Measurements from ENCODE around the gene TNF. TPM values are rescaled to one million over a fixed set of nuclear protein-coding genes. Genes with fewer than 3 reads are reported as not detected.

TNF gene
- total RNA-seq, 5 donors from 2014 or later (not counting 1 experiment from before 2014, with no cell fraction given): 13.8 to 28.0 (median 25.0) TPM

DNA sequence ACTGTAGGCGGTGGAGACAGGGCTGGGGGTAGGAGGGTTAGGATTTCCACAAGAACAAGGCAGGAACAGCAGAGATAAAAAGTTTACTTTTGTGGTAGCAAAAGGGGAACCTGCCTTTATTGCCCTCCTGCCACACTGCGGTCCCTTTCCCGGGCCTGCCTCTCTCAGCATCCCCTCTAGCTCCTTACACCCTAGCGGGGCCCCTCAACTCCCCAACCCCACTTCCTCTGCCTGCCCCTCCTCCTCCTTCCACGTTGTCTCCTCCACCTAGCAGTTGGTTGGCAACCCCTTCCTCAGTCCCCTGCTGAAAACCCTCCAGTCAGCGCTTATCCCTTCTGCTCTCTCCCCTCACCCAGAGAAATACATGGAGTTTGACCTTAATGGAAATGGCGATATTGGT is 40.4 kb downstream of the TNF start:
- no peak for ATAC-seq (replicated peaks in 1 of 4)
- no peaks in the 10 kb centered on the region for H3K27me3 Mint-ChIP-seq
- DNase-seq: peak in 23 of 35 experiments; percentile 12 to 58 (median 33)
- Histone ChIP-seq H3K36me3 (ENCODE audit: control insufficient read depth in 2 of 2, extremely low read depth in 1 of 2, insufficient read depth in 1 of 2, low read length in 1 of 2) (no peaks in the 10 kb centered on the region), H3K4me3 (ENCODE audit: control insufficient read depth in 1 of 2, extremely low read depth in 1 of 2, low read length in 1 of 2) (peak overlapping the region; percentile 23 to 69), H3K27ac (ENCODE audit: low read length) (peak overlapping the region; percentile 42), H3K4me1 (ENCODE audit: control insufficient read depth in 1 of 2, extremely low read depth in 1 of 2, insufficient read depth in 2 of 2, low read length in 2 of 2) (peaks cover 25 to 31% of the 10 kb centered on the region in 2 experiments), H3K9me3 (no peaks in the 10 kb centered on the region), H3K27me3 (replicated peaks in 1 of 2; ENCODE audit: control insufficient read depth in 2 of 2, extremely low read depth in 1 of 2, insufficient read depth in 2 of 2, low read length in 1 of 2) (peaks cover 0 to 2% of the 10 kb centered on the region in 2 experiments)
- peaks cover 26 to 44% (median 31%) of the 10 kb centered on the region in 3 donors for H3K4me1 Mint-ChIP-seq
- peak overlapping the region; percentile 89 to 91 for H3K27ac Mint-ChIP-seq
- peak overlapping the region; percentile 58 to 79 (median 59) for H3K4me3 Mint-ChIP-seq
- no peaks in the 10 kb centered on the region for H3K36me3 Mint-ChIP-seq
- CTCF ChIA-PET: interaction anchor here in 1 of 2 donors (0.6 to 1.1 kb wide), 2 partner anchors 18 to 198 kb away, joined by 4 read pairs; no protein-coding TSS in a partner anchor
- WGBS (ENCODE audit: insufficient coverage): 7% methylated on average over 3 of the region's 7 CpGs
- POLR2A ChIA-PET: no interaction called here
- no peaks in the 10 kb centered on the region for H3K9me3 Mint-ChIP-seq

DNA sequence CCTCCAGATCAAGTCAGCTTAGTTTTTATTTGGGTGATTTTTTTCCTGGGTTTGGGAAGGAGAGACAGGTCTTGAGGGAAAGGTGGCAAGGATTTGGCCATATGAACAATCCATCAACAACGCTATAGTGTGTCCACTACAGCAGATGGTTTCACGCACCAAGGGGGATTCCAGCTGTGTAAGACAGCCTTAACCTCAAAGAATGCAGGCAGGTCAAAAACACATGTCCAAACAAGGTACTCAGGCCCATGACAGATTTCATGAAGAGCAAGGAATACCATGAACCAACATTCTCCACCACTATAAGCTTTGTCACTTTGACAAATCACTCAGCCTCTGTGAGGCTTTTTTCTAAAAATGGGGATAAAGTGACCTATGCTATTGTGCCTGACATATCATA is 41.6 kb downstream of the TNF start:
- H3K4me1 Mint-ChIP-seq: peaks cover 36 to 53% (median 40%) of the 10 kb centered on the region in 3 donors
- H3K4me3 ChIP-seq (ENCODE audit: control insufficient read depth in 1 of 2, extremely low read depth in 1 of 2, low read length in 1 of 2): peak overlapping the region in 1 of 2 donors; percentile 69
- H3K27ac ChIP-seq (ENCODE audit: low read length): no peak overlapping the region
- peaks cover 31 to 43% of the 10 kb centered on the region in 2 experiments for H3K4me1 ChIP-seq (ENCODE audit: control insufficient read depth in 1 of 2, extremely low read depth in 1 of 2, insufficient read depth in 2 of 2, low read length in 2 of 2)
- peaks cover 0 to 2% of the 10 kb centered on the region in 2 experiments for H3K27me3 ChIP-seq (replicated peaks in 1 of 2; ENCODE audit: control insufficient read depth in 2 of 2, extremely low read depth in 1 of 2, insufficient read depth in 2 of 2, low read length in 1 of 2)
- H3K4me3 Mint-ChIP-seq: peak overlapping the region in 1 of 3 donors; percentile 79
- H3K36me3 Mint-ChIP-seq: no peaks in the 10 kb centered on the region
- POLR2A ChIA-PET: interaction anchor here in 1 of 2 donors (0.6 kb wide), 1 partner anchor 252 kb away, joined by 3 read pairs; no protein-coding TSS in a partner anchor
- no peaks in the 10 kb centered on the region for H3K36me3 ChIP-seq (ENCODE audit: control insufficient read depth in 2 of 2, extremely low read depth in 1 of 2, insufficient read depth in 1 of 2, low read length in 1 of 2)
- no peaks in the 10 kb centered on the region for H3K27me3 Mint-ChIP-seq
- peak overlapping the region in 1 of 2 donors; percentile 91 for H3K27ac Mint-ChIP-seq
- no peaks in the 10 kb centered on the region for H3K9me3 Mint-ChIP-seq
- CTCF ChIA-PET: interaction anchor here in 1 of 2 donors (0.6 kb wide), 1 partner anchor 1728 kb away, joined by 5 read pairs; no protein-coding TSS in a partner anchor
- H3K9me3 ChIP-seq: no peaks in the 10 kb centered on the region
- no peak for ATAC-seq (replicated peaks in 1 of 4)
- 86% methylated on average over 2 of the region's 2 CpGs for WGBS (ENCODE audit: insufficient coverage)
- no peak for DNase-seq

DNA sequence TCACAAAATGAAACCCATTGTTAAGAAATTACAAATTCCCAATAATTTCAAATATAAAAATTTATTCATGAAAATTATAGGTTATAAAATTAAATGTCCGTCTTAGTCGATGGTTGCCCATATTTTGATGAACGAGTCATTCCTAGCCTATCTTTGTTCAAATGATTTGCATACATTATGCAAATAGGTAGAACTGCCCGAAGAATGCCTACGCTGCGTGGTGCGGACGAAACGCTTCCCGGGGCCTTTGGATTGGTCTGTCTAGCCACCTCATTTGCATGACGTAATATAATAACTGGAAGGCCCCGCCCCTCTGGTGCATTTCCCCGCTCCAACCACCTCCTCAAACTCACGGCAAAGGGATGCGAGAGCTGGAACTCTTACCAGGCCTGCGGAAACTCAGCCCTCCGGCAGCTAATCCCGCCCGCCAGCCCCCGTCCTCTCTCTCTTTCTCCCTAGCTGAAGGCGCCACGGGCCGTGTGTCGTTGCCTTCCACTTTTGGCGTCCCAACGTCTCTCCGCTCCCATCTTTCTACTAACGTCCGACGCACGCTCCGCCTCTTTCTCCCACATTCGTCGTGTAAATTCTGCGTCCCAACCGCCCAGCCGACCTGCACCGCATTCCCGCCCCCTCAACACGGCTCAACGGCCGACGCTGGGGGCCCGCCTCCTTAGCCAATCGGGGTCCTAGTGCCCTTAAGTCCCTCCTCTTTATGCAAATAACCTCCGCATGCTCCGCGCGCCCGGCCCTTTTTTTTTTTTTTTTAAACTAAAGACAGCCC is 44.6 kb downstream of the TNF start:
- Histone ChIP-seq H3K9me3 (no peaks in the 10 kb centered on the region), H3K27me3 (replicated peaks in 1 of 2; ENCODE audit: control insufficient read depth in 2 of 2, extremely low read depth in 1 of 2, insufficient read depth in 2 of 2, low read length in 1 of 2) (no peaks in the 10 kb centered on the region), H3K4me1 (ENCODE audit: control insufficient read depth in 1 of 2, extremely low read depth in 1 of 2, insufficient read depth in 2 of 2, low read length in 2 of 2) (peaks cover 31 to 43% of the 10 kb centered on the region in 2 experiments), H3K4me3 (ENCODE audit: control insufficient read depth in 1 of 2, extremely low read depth in 1 of 2, low read length in 1 of 2) (peak overlapping the region; percentile 61 to 65), H3K36me3 (ENCODE audit: control insufficient read depth in 2 of 2, extremely low read depth in 1 of 2, insufficient read depth in 1 of 2, low read length in 1 of 2) (peaks cover 6 to 22% of the 10 kb centered on the region in 2 donors), H3K27ac (ENCODE audit: low read length) (peak overlapping the region; percentile 98)
- H3K9me3 Mint-ChIP-seq: no peaks in the 10 kb centered on the region
- H3K4me3 Mint-ChIP-seq: peak overlapping the region; percentile 75 to 87 (median 83)
- H3K36me3 Mint-ChIP-seq: peaks cover 18% of the 10 kb centered on the region
- CTCF ChIA-PET: interaction anchor here (0.6 to 1.0 kb wide), 2 partner anchors 26 to 210 kb away, joined by 4 to 10 read pairs; no protein-coding TSS in a partner anchor
- under 1% methylated on average over 41 of the region's 50 CpGs for WGBS (ENCODE audit: insufficient coverage)
- peak overlapping the region; percentile 92 to 95 for H3K27ac Mint-ChIP-seq
- POLR2A ChIA-PET: interaction anchor here in 1 of 2 donors (0.6 kb wide), 1 partner anchor 46 kb away, joined by 6 read pairs; the partner anchor contains the start of gene CSNK2B
- ATAC-seq (replicated peaks in 1 of 4) (peak; percentile 84 to 89 (median 88)), DNase-seq (peak; percentile 89 to 98 (median 95))
- no peaks in the 10 kb centered on the region for H3K27me3 Mint-ChIP-seq
- H3K4me1 Mint-ChIP-seq: peaks cover 38 to 53% (median 46%) of the 10 kb centered on the region in 3 donors

DNA sequence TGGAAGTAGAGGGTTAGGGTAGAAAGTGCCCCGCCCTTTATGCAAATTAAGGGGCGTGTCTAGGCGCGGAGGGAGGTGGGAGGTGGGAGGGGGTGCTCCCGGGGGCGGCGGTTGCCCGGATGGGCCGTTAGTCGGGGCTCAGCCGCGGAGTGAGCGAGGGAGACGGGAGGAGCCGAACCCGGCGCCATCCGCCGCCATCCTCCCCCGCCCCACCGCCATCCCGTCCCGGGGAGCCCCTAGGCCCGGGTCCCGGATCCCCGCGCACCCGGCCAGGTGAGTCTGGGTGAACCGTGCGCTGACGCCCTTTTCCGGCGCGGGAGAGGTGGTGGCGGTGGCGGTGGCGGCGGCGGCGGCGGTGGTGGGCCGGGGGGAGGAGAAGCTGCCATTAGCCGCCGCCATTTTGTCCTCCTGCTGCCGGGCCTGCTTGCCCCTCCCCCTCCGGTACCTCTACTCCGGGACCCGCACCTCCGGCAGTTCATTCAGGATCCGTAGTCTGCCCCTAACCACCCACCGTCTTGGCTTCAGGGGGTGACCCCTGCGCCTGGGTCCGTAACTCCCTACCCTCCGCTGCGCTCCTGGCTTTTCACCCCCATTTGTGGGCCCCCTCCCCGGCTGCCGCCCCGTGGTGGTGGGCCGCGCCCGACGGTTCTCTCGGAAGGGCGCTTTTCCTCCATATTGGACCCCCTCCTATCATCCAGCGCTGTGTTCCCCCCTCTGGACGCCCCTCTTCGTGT is 45.4 kb downstream of the TNF start, which contains the start of gene PRRC2A:
PRRC2A (plus strand) TSS at position 130 of the 734 bp plus-strand sequence. CDS start 2,075 bp downstream, outside the sequence.
- Histone ChIP-seq H3K9me3 (no peaks in the 10 kb centered on the region), H3K36me3 (ENCODE audit: control insufficient read depth in 2 of 2, extremely low read depth in 1 of 2, insufficient read depth in 1 of 2, low read length in 1 of 2) (peaks cover 6 to 30% of the 10 kb centered on the region in 2 donors), H3K4me3 (ENCODE audit: control insufficient read depth in 1 of 2, extremely low read depth in 1 of 2, low read length in 1 of 2) (peak within 1 kb of the TSS; percentile 65 to 67), H3K4me1 (ENCODE audit: control insufficient read depth in 1 of 2, extremely low read depth in 1 of 2, insufficient read depth in 2 of 2, low read length in 2 of 2) (peaks cover 24 to 36% of the 10 kb centered on the region in 2 experiments), H3K27ac (ENCODE audit: low read length) (peak within 1 kb of the TSS; percentile 98), H3K27me3 (replicated peaks in 1 of 2; ENCODE audit: control insufficient read depth in 2 of 2, extremely low read depth in 1 of 2, insufficient read depth in 2 of 2, low read length in 1 of 2) (no peaks in the 10 kb centered on the region)
- peak in 3 of 4 experiments; percentile 35 to 39 (median 38) for ATAC-seq (replicated peaks in 1 of 4)
- peaks cover 24% of the 10 kb centered on the region for H3K36me3 Mint-ChIP-seq
- peak within 1 kb of the TSS; percentile 75 to 87 (median 83) for H3K4me3 Mint-ChIP-seq
- H3K9me3 Mint-ChIP-seq: no peaks in the 10 kb centered on the region
- ChIA-PET POLR2A (no interaction called here), CTCF (interaction anchor here in 1 of 2 donors (0.6 to 1.4 kb wide), 4 partner anchors 41 to 209 kb away, joined by 3 to 10 read pairs (median 4); no protein-coding TSS in a partner anchor)
- DNase-seq: peak in 13 of 35 experiments; percentile 60 to 97 (median 86)
- H3K27me3 Mint-ChIP-seq: no peaks in the 10 kb centered on the region
- peaks cover 30 to 46% (median 39%) of the 10 kb centered on the region in 3 donors for H3K4me1 Mint-ChIP-seq
- 0% methylated on average over 28 of the region's 67 CpGs for WGBS (ENCODE audit: insufficient coverage)
- peak within 1 kb of the TSS; percentile 95 to 96 for H3K27ac Mint-ChIP-seq

DNA sequence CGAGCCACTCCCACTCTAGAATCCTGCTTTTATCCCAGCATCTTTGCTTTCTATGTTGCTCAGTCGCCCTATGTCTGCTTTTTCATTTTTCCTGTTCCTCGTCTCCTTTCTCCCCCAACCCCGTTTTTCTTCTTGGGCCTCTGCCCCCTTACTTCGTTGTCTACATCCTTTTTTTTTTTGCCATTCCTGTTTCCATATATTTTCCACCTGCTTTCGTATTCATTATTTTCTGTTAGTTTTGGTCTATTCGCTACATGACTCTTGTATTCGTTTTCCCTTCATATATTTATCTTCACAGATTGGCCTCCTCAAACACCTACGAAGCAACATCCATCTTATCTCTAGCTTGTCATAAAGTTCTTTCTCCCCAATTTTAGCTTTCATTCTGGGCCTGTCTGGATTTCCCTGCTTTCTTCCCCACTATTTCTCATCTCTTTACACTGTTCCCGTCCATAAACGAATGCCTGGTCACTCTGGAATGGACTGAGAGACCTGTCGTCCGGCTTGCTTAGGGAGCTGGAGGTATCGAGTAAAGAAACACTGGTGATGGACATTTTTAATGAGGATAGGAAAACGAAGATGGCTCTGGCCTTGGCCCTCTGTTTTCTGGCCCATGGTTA is 46.1 kb downstream of the TNF start:
- ATAC-seq (replicated peaks in 1 of 4) (no peak), DNase-seq (peak in 1 of 35 experiments; percentile 6)
- H3K9me3 Mint-ChIP-seq: no peaks in the 10 kb centered on the region
- peak overlapping the region; percentile 75 to 87 (median 83) for H3K4me3 Mint-ChIP-seq
- no peaks in the 10 kb centered on the region for H3K9me3 ChIP-seq
- peaks cover 29% of the 10 kb centered on the region for H3K36me3 Mint-ChIP-seq
- ChIA-PET CTCF (interaction anchor here in 1 of 2 donors (0.6 to 1.4 kb wide), 3 partner anchors 40 to 209 kb away, joined by 3 to 4 read pairs (median 3); no protein-coding TSS in a partner anchor), POLR2A (interaction anchor here in 1 of 2 donors (0.6 kb wide), 1 partner anchor 78 kb away, joined by 3 read pairs; no protein-coding TSS in a partner anchor)
- WGBS (ENCODE audit: insufficient coverage): 27% methylated on average over 10 of the region's 15 CpGs
- peak overlapping the region; percentile 93 to 96 for H3K27ac Mint-ChIP-seq
- peak overlapping the region; percentile 85 for H3K27ac ChIP-seq (ENCODE audit: low read length)
- H3K4me1 ChIP-seq (ENCODE audit: control insufficient read depth in 1 of 2, extremely low read depth in 1 of 2, insufficient read depth in 2 of 2, low read length in 2 of 2): peaks cover 21 to 29% of the 10 kb centered on the region in 2 experiments
- no peaks in the 10 kb centered on the region for H3K27me3 ChIP-seq (replicated peaks in 1 of 2; ENCODE audit: control insufficient read depth in 2 of 2, extremely low read depth in 1 of 2, insufficient read depth in 2 of 2, low read length in 1 of 2)
- peaks cover 6 to 36% of the 10 kb centered on the region in 2 donors for H3K36me3 ChIP-seq (ENCODE audit: control insufficient read depth in 2 of 2, extremely low read depth in 1 of 2, insufficient read depth in 1 of 2, low read length in 1 of 2)
- H3K4me3 ChIP-seq (ENCODE audit: control insufficient read depth in 1 of 2, extremely low read depth in 1 of 2, low read length in 1 of 2): peak overlapping the region; percentile 65 to 67
- no peaks in the 10 kb centered on the region for H3K27me3 Mint-ChIP-seq
- H3K4me1 Mint-ChIP-seq: peaks cover 23 to 39% (median 32%) of the 10 kb centered on the region in 3 donors

All from T-cell (primary cell).